IMR-90 (cell line): ENCODE data around the gene CREBZF. TPM values are rescaled to one million over a fixed set of nuclear protein-coding genes. Genes with fewer than 3 reads are reported as not detected.

Source experiments
- ATAC-seq: fragments of 200-7000 bp; cut with Tn5 transposase; 2 replicates; pipeline ENCODE4 v1.9.1; 2020; ENCODE audit warnings: low read depth, mild to moderate bottlenecking, moderate library complexity
- BruUV-seq: library from RNA; stranded (reverse); fragments of 400-500 nt; replicated peaks from 2 replicates; lab custom pipeline; 2021; lab: Mats Ljungman, UMichigan
- CTCF ChIA-PET: fragments of 300-600 bp; formaldehyde crosslinking; extraction: SDS; loops from one replicate; lab custom pipeline; 2021; ENCODE audit warnings: antibody characterized with exemption; lab: Yijun Ruan, JAX
- POLR2A ChIA-PET: fragments of 300-600 bp; sonication (Branson Sonifier 250); formaldehyde crosslinking; loops from one replicate; lab custom pipeline; 2022; ENCODE audit warnings: antibody characterized with exemption; ENCODE audit not compliant: unreplicated experiment; lab: Charles Lee
- DNase-seq: peaks from one replicate; pipeline ENCODE4 v3.0.0; 2013
- H2AFZ ChIP-seq: replicated peaks from 2 replicates; pipeline ENCODE3; 2013; ENCODE audit warnings: low read length, mild to moderate bottlenecking; ENCODE audit not compliant: poor library complexity
- H2AK5ac ChIP-seq: 2 replicates; pipeline ENCODE4 v1.6.1; 2013; ENCODE audit warnings: low read depth, low read length, inconsistent platforms
- H2AK9ac ChIP-seq: replicated peaks from 2 replicates; pipeline ENCODE3; 2013; ENCODE audit warnings: mild to moderate bottlenecking, low read depth, low read length, moderate library complexity; ENCODE audit not compliant: poor library complexity
- H2BK120ac ChIP-seq: 2 replicates; pipeline ENCODE4 v1.6.1; 2013; ENCODE audit warnings: low read depth, low read length, inconsistent platforms
- H2BK15ac ChIP-seq: 3 replicates; pipeline ENCODE4 v1.6.1; 2013; ENCODE audit warnings: low read depth, low read length, inconsistent platforms
- H2BK20ac ChIP-seq: 2 replicates; pipeline ENCODE4 v1.6.1; 2013; ENCODE audit warnings: low read depth, mild to moderate bottlenecking, inconsistent platforms, low read length, moderate library complexity
- H2BK5ac ChIP-seq: 2 replicates; pipeline ENCODE4 v1.6.1; 2013; ENCODE audit warnings: mild to moderate bottlenecking, low read depth, low read length, inconsistent platforms; ENCODE audit not compliant: poor library complexity, severe bottlenecking
- H3K14ac ChIP-seq: replicated peaks from 2 replicates; pipeline ENCODE4 v1.6.1; 2013; ENCODE audit warnings: low read depth, low read length, inconsistent platforms
- H3K18ac ChIP-seq: 2 replicates; pipeline ENCODE4 v1.6.1; 2013; ENCODE audit warnings: low read depth, low read length, control low read depth
- H3K23ac ChIP-seq: 2 replicates; pipeline ENCODE4 v1.6.1; 2013; ENCODE audit warnings: low read depth, low read length, inconsistent platforms
- H3K27ac ChIP-seq: 2 replicates; pipeline ENCODE4 v1.5.1; 2013; ENCODE audit warnings: mild to moderate bottlenecking, control low read depth, low read length; ENCODE audit not compliant: insufficient read depth
- H3K27me3 ChIP-seq: 2 replicates; pipeline ENCODE4 v1.6.1; 2013; ENCODE audit warnings: low read length; ENCODE audit not compliant: control insufficient read depth, insufficient read depth
- H3K36me3 ChIP-seq: 2 replicates; pipeline ENCODE4 v1.6.1; 2013; ENCODE audit warnings: low read length, mixed read lengths; ENCODE audit not compliant: control insufficient read depth, insufficient read depth
- H3K4ac ChIP-seq: 2 replicates; pipeline ENCODE4 v1.6.1; 2013; ENCODE audit warnings: low read depth, low read length, inconsistent platforms
- H3K4me1 ChIP-seq: 2 replicates; pipeline ENCODE4 v1.6.1; 2013; ENCODE audit warnings: low read length, mixed read lengths; ENCODE audit not compliant: control insufficient read depth, insufficient read depth
- H3K4me2 ChIP-seq: 2 replicates; pipeline ENCODE4 v1.6.1; 2013; ENCODE audit warnings: low read depth, mild to moderate bottlenecking, control low read depth, low read length, moderate library complexity
- H3K4me3 ChIP-seq: 2 replicates; pipeline ENCODE4 v1.5.1; 2013; ENCODE audit warnings: low read depth, mild to moderate bottlenecking, control low read depth, low read length, moderate library complexity; ENCODE audit not compliant: insufficient read depth
- H3K56ac ChIP-seq: 2 replicates; pipeline ENCODE4 v1.6.1; 2013; ENCODE audit warnings: low read length, inconsistent platforms; ENCODE audit not compliant: insufficient read depth; ENCODE audit errors: extremely low read depth
- H3K79me1 ChIP-seq, 2 experiments: 2 replicates each; pipeline ENCODE4 v1.6.1; 2013; ENCODE audit warnings: low read length in 2 of 2, inconsistent platforms in 1 of 2, low read depth in 1 of 2
- H3K9ac ChIP-seq: 2 replicates; pipeline ENCODE4 v1.6.1; 2013; ENCODE audit warnings: low read depth, low read length, control low read depth
- H3K9me1 ChIP-seq: 2 replicates; pipeline ENCODE4 v1.6.1; 2013; ENCODE audit warnings: low read length, inconsistent platforms; ENCODE audit not compliant: insufficient read depth
- H3K9me3 ChIP-seq: 2 replicates; pipeline ENCODE4 v1.6.1; 2013; ENCODE audit warnings: low read length; ENCODE audit not compliant: control insufficient read depth, insufficient read depth
- H4K20me1 ChIP-seq: 2 replicates; pipeline ENCODE4 v1.6.1; 2013; ENCODE audit warnings: low read length, inconsistent platforms; ENCODE audit not compliant: insufficient read depth
- H4K5ac ChIP-seq: 2 replicates; pipeline ENCODE4 v1.6.1; 2013; ENCODE audit warnings: mild to moderate bottlenecking, low read depth, low read length, control low read depth
- H4K8ac ChIP-seq, 2 experiments: 2 replicates each; pipeline ENCODE4 v1.6.1; 2013; ENCODE audit warnings: low read depth in 2 of 2, low read length in 2 of 2, control low read depth in 1 of 2, inconsistent platforms in 1 of 2
- H4K91ac ChIP-seq: 2 replicates; pipeline ENCODE4 v1.6.1; 2013; ENCODE audit warnings: low read depth, low read length, inconsistent platforms; ENCODE audit not compliant: insufficient read depth
- BHLHE40 ChIP-seq: fragments of 150-350 bp; IDR thresholded peaks from 2 replicates; pipeline ENCODE4 v1.6.1; 2016; ENCODE audit warnings: mild to moderate bottlenecking, low read depth, low read length
- FOS ChIP-seq: fragments of 150-350 bp; IDR thresholded peaks from 2 replicates; pipeline ENCODE4 v1.6.1; 2016; ENCODE audit warnings: low read depth, low read length
- MAZ ChIP-seq: IDR thresholded peaks from 2 replicates; pipeline ENCODE4 v1.6.1; 2012; ENCODE audit warnings: low read depth, mild to moderate bottlenecking, low read length, improper control_type of control experiment, moderate library complexity, borderline replicate concordance
- RCOR1 ChIP-seq: IDR thresholded peaks from 2 replicates; pipeline ENCODE4 v1.6.1; 2012; ENCODE audit warnings: mild to moderate bottlenecking, low read length, improper control_type of control experiment; ENCODE audit not compliant: insufficient replicate concordance
- WGBS, 2 experiments: methylation state at CpG; one replicate each; pipeline versions ENCODE4 v1.1.5 to v1.1.7; 2013; ENCODE audit warnings: missing lambda C conversion rate in 2 of 2; ENCODE audit not compliant: insufficient read length in 1 of 2; ENCODE audit errors: extremely low coverage in 2 of 2; 5-methylcytosine and 5-hydroxymethylcytosine counted together
- dilution Hi-C: fragments of 300-500 bp; cut with HindIII; formaldehyde crosslinking; loops from one replicate; pipeline ENCODE4 v1.14.3; 2018; ENCODE audit warnings: low sequenced_read_pairs; ENCODE audit not compliant: unreplicated experiment
- in situ Hi-C: fragments of 300-500 bp; cut with MboI; formaldehyde crosslinking; loops from 3 replicates; pipeline ENCODE4 v1.14.3; 2019; ENCODE audit warnings: low sequenced_read_pairs, inconsistent platforms, mixed read lengths
- intact Hi-C: fragments of 100-400 bp; cut with micrococcal nuclease; formaldehyde crosslinking; loops from 2 replicates; pipeline ENCODE4 v1.10.0; 2022
- polyA plus RNA-seq, 3 experiments: library from polyadenylated mRNA; depleted of rRNA; stranded (reverse); fragments of >200 nt; gene quantifications; 2 replicates each; pipeline ENCODE4 v1.2.3, GENCODE V29; 2012; ENCODE audit warnings: low replicate concordance in 1 of 3
- total RNA-seq: library from RNA; depleted of rRNA; stranded (reverse); fragments of >200 nt; gene quantifications from 2 replicates; pipeline ENCODE4 v1.2.3, GENCODE V29; 2012

CREBZF gene
- total and polyA plus RNA-seq, 2 of the 4 experiments (the other 2 are of a cell fraction), result 12.5 to 17.7 TPM

DNA sequence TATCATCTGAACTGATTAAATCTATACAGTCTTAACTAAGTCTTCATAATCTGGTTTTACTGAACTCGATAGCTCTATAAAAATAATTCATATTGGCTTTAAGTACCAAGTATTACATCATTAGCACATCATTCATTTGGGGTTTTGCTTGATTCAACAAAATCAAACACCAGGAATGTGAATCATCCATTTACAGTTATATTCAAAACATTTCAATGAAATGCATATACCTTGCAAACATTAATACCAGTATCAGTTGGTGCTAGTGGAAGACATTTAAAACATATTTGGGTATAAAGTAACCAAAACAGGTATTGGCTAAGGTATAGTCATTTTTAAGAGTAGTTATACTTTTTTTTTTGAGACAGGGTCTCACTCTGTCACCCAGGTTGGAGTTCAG, 33.3 kb upstream of the CREBZF start:
- no TSS peak for BruUV-seq
- Histone ChIP-seq H3K9me3 (no peaks in the 10 kb centered on the region), H3K4me1 (peaks cover 6% of the 10 kb centered on the region), H2AK9ac (no peak overlapping the region), H3K56ac (no peak overlapping the region), H4K5ac (no peak overlapping the region), H4K8ac (no peak overlapping the region), H2AFZ (no peak overlapping the region), H3K27me3 (no peaks in the 10 kb centered on the region), H3K18ac (no peak overlapping the region), H2AK5ac (no peak overlapping the region), H4K20me1 (no peaks in the 10 kb centered on the region), H3K14ac (no peak overlapping the region), H2BK15ac (no peak overlapping the region), H4K91ac (no peak overlapping the region), H2BK5ac (no peak overlapping the region), H2BK20ac (no peak overlapping the region), H3K23ac (no peak overlapping the region), H2BK120ac (no peak overlapping the region), H3K9me1 (no peaks in the 10 kb centered on the region), H3K4ac (no peak overlapping the region), H3K9ac (no peak overlapping the region), H3K36me3 (peaks cover 21% of the 10 kb centered on the region), H3K4me3 (no peak overlapping the region), H3K4me2 (no peak overlapping the region), H3K27ac (no peak overlapping the region), H3K79me1 (no peaks in the 10 kb centered on the region)
- POLR2A ChIA-PET, result interaction anchor here (0.6 kb wide), 1 partner anchor 638 kb away, joined by 4 read pairs; no protein-coding TSS in a partner anchor
- WGBS, 2 experiments, result no CpG with 5 or more reads among the region's 1 CpG
- intact Hi-C loops (no loop called here), in situ Hi-C loops (loop anchor here (25.0 kb wide), 1 partner anchor 589 kb away; no protein-coding TSS in a partner anchor), dilution Hi-C loops (no loop called here)
- CTCF ChIA-PET, result no interaction called here
- DNase-seq (no peak), ATAC-seq (no peak)
- TF ChIP-seq RCOR1 (no peak), MAZ (no peak), FOS (no peak), BHLHE40 (no peak)
